Left hindlimb (tissue), 1 donor: ENCODE measurements around the gene NR0B2.
"Not testable (repeated sequence)": the region's sequence is repeated elsewhere in the genome, so short reads cannot be mapped to it uniquely, and the experiment has no call there.

Source experiments
- DNase-seq: peaks from one replicate; pipeline ENCODE4 v3.0.0-alpha.2; 2018

NR0B2 gene, protein sequence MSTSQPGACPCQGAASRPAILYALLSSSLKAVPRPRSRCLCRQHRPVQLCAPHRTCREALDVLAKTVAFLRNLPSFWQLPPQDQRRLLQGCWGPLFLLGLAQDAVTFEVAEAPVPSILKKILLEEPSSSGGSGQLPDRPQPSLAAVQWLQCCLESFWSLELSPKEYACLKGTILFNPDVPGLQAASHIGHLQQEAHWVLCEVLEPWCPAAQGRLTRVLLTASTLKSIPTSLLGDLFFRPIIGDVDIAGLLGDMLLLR

DNA sequence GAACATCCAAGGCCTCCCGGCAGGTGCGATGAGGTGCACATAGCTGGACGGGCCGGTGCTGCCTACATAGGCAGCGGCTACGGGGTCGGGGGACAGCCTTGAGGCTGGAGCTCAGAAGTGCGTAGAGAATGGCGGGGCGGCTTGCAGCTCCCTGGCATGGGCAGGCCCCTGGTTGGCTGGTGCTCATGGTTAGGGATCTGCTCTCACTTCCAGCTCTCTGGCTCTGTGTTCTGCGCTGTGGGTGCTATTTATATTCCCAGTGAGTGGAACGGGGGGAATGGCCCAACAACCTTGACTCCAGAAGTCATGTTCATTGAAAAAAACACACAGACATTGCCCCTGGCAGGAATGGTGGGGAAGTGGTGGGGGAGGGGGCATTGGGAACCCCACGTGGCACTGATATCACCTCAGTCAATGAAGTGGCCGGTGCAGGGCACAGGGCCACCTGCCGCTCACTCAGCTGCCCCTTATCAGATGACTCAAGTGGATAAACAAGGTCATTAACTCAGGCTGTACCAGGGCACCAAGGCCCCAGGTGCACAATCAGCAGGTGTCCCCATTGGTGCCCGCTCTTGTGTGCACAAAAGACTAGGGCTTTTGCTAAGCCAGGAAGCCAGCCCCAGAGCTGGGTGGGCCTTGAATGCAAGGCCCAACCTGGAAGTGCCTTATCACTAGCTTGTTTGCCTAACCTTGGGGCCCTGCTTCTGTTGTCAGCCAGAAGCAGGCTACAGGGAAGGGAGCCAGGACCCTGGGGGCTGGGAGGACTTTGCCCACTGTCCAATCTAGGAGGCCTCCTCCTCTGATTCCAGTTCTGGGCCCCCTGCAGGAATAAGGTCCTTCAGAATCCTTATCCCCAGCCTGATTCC, at the start of gene NR0B2:
Gene NR0B2 (minus strand): TSS at position 222 of the 866 bp plus-strand sequence. CDS start 35 bp downstream, at position 187.
- DNase-seq, result no peak

DNA sequence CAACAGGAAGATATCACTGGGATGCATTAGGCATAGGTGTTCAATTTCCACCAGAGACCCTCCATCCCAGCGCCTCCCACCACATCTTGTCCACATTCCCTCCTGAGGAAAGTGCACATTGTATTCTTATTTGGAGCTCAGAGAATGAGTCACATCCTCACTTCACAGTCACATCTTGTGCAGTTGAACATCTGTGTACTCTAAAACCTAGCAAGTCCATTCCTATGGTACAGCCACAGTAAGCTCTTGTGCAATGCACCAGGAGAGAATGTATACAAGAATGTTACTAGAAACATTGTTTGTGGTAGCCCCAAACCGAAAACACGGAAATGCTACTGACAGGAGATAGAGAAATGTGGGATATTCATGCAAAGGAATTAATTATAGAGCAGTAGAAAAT, 48.1 kb upstream of the NR0B2 start:
- no peak for DNase-seq

DNA sequence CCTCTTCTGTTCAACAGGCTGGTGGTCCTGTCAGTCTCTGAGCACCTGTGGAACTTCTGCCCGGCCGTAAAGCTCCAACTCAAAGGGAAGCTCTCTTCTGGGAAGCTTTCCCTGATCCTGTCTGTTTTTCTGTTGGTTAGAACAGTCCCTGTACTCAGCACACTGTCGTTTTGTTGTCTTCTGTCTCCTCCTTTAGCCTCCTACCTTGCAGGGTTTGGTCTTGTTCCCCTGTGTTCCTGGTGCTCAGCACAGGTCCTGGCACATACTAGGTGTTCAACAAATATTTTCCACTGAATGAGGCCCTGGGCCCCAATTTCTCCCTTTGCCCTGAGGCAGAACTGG, 46.8 kb upstream of the NR0B2 start:
- DNase-seq, result no peak

DNA sequence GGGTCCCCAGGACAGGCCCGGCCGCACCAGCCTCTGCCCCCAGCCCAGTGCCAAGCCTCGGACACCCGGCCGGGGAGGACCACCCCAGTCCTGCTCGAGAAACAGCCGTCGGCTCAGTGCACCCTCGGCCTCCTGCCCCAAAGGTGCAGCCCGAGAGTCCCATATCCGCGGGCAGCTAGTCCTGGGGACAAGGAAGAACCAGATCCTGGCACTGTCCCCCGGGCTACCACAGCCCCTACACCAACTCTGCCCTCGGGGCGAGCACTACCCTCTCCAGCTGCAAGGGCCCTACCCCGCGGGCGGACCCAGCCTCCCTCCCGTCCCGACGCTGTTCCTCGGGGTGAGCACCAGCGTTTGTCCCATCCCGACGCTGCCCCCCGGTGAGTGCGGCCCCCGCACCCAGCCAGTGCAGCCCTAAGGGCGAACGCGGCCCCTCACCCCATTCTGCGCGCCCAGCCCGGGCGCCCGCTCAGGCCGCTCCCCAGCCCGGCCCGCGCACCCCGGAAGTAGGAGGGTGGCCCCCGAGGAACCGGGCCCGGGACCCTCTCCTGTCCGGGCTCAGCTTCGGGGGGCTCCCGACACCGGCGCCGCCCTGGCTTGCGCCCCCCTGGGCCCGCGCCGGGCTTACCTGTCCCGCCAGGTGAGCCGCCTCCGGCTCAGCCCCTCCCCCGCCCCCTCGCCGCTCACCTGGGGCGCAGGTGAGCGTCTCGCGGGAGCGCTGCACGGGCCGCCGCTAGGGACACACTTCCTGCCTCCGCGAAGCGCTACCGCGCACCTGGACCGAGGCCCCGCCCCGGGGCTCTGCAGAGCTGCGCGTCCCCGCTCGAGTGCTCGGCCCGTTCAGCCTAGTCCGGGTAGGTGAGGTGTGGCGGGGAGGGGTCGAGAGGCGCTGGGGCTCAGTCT, 46.2 kb upstream of the NR0B2 start, which contains the start of gene KDF1:
Gene KDF1 (minus strand): TSS at position 747 of the 903 bp plus-strand sequence. CDS start 8,088 bp downstream, outside the sequence.
- no peak for DNase-seq

DNA sequence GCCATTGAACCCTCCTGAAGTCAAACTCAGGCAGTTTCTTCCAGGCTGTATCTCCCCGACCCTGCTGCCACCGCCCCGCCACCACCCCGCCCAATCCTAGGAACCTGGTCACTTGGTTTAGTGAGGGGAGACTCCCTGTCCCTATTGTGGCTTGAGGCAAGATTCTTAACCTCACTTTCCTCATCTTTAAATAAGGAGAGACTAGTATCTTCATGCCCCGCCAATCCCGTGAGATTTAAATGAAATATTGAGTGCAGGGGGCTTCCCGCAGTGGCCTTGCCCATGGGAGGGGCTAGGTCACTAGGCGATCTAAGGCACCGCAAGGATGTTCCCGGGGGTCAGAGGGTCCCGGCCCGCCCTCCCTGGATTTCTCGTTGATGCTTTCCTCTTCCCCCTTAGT, 45.5 kb upstream of the NR0B2 start:
- no peak for DNase-seq

DNA sequence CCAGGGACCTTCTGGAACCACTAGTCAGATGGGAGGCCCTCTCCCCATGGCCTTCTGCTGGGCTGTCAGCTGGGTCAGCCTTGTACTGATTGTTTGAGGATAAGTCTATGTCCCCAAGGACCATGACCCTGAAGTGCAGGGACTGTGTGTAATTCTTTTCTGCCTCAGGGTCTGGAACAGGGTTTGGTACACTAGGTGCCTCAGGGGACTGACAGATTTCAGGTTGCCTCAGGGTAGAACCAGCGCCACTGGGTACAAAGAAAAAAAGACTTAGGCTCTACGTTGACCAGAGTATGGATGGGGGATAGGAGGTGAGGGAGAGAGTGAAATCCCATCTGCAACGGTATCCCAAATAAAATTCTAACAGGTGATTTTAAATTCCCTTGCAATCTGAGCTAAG, 43.5 kb upstream of the NR0B2 start:
- DNase-seq, result no peak

DNA sequence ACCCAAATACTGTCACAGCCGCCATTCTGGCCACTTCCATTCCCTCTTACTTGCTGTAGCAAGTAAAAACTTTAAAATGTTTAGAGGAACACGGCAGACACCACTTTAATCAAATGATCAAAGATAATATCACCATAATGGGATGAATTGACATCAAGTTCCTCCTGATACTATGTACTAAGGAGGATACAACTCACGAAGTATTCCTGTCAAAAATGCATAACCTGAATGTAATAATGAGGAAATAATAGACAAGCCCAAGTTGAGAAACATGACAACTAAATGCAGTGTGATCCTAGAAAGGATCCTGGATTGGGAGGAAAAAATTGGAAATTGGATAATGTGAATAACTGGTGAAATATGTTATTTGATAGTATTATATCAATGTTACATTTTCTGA, 42.5 kb upstream of the NR0B2 start:
- DNase-seq, result no peak

DNA sequence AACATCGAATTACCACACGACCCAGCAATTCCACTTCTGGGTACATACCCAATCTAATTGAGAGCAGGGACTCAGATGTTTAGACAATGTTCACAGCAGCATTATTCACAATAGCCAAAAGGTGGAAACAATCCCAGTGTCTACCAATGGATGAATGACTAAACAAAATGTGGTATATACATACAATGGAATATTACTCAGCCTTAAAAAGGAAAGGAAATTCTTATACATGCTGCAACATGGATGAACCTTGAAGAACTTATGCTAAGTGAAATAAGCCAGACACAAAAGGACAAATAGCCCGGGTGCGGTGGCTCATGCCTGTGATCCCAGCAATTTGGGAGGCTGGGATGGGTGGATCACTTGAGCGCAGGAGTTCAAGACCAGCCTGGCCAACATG, 39.6 kb upstream of the NR0B2 start:
- no peak for DNase-seq

DNA sequence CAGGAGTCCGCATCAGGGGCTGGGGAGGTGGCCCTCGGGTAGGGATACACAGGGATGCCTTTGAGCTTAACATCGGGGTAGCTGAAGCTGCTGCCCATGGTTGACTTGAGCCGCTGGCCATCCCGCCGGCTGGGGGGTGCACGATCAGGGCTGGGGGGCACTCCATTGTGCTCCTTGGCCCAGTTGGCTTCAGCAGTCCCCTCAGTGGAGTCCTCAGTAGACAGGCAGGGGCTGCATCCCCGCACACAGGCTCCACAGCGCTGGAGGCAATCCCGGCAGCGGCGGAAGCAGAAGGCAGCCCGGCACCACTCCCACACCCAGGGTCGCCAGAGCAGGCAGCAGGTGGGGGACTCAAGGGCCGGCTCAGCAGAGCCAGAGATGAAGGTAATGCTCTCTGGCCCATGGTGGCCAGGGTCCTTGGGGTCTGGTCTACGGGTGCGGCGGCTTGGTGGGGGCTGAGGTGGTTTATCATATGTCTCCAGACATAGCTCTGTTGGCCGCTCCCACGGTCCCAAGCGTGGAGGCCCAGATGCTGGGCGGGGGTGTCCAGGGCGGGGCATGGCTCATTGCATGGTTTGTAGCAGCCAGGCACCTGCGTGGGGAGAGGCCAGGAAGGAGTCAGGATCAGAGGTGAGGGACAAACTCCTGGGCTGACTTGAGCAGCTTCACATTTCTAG, 38.2 kb upstream of the NR0B2 start:
- no peak for DNase-seq

DNA sequence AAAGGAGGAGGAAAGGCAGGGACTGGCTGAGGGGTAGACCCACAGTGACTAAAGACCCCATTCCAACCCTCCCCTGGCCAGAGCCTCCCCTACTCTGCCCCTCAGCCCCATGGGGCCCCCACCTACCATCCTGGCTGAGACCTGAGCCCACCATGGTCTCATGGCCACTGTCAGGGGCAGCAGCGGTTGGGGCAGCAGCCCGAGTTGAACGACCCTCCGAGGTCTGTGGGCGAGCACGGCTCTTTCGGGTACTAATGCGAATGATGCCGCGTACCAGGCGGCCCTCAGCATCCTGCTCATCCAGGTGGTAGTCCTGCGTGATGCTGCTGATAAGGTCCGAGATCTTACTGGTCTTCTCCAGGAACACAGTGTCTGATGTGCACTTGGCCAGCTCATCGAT, 37.4 kb upstream of the NR0B2 start:
- no peak for DNase-seq

DNA sequence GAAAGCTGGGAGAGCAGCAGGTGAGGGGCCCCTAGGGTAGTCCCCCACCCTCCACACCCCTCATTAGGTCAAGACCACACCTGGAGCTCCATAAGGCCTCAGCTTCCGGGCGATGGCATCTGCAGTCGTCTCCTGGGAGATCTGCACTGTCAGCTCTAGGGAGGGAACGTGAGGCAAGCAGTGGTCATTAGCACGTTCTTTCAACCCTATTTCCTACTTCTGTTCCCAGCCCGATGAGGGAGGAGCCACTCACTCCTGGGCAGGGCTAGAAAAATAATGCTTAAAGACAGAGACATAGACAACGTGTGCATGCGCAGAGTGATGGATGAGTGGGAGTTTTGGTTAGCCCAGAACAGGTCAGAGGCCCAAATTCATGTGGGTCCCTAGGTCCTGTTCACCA, 36.8 kb upstream of the NR0B2 start:
- DNase-seq, result no peak

DNA sequence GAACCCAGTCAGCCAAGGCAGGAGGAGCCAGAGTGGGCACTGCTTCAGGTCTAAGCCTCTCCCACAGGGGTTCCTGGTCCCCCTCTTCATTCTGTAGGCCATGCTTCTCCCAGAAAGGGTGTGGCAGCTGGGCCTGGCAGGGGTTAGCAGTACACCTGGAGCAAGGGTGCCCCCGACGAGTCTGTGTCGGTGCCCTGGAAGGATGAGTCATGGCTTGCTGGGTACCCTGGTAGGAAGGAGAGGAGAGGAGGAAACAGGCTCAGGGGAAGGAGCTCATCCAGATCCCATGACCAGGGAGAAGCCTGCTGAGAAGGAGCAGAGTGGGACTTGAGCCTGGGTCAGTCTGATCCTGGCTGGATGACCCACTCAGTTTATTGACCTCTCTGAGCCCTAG, 36.1 kb upstream of the NR0B2 start:
- no peak for DNase-seq

DNA sequence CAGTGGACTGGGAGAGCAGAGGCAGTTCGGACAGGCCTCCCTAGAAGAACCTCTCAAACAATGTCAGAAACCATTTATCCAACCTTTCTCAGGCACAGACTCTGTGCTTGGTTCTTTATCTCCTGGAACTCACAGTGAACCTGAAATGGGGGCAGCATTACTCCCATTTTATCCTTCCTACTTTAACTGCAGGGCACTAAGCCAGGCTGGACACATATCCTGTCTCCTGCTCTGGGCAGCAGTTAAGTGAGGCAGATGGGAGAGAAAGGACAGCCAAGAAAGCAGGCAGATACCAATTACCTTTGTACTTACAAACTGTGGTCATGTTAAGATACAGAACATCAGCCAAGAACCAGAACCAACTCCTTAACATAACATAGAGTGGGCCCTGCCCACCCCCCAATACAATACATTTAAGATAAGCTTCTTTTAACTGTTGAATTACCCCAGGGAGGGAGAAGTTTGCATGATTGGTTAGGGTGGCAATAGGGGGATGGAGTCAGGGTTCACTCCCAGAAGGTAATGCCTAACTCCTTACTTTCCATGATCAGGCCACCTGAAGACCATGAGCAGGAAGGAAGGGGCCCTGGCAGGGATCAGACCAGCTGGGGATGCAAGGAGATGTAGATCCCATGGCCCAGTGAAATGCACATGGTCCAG, 35.6 kb upstream of the NR0B2 start:
- no peak for DNase-seq

DNA sequence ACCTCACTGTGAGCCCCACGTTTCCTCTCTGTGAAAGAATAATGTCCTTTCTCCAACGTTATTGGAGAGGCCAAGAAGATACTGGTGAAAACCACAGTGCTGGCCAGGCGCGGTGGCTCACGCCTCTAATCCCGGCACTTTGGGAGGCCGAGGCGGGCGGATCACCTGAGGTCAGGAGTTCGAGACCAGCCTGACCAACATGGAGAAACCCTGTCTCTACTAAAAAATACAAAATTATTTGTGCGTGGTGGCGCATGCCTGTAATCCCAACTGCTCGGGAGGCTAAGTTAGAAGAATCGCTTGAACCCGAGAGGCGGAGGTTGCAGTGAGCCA, 34.9 kb upstream of the NR0B2 start:
- DNase-seq, result not testable (repeated sequence)

DNA sequence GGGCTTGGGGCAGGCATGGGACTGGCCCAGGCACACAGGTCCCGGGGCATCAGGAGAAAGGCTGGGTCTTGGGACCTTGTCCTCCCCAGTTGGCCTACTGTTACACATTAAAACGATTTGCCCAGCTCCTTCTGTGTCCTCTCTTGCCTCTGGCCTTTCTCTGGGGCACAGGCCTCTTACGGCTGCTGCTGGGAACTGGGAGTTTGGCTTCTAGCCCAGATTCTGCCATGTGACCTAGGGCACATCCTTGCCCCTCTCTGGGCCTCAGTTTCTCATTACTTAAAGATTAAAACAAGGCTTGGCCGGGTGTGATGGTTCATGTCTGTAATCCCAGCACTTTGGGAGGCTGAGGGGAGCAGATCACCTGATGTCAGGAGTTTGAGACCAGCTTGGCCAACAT, 32.5 kb upstream of the NR0B2 start:
- no peak for DNase-seq

DNA sequence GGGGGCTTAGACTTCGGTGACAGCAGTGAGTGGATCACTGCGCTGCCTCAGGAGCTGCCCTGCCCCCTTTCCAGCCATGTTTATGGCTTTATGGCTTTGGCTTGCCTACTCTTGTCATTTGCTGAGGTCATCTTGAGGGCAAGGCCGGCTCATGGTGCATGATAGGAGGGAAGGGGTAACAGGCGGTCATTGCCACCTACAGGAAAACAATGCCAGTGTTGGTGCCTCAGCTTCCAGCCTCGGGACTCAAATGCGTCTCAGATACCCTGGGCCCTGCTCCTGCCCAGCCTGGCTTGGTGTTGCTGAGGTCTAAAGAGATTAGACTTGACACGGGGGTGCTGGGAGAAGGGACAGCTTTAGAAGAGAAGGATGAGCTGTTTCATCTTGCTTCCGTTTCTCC, 32.0 kb upstream of the NR0B2 start:
- DNase-seq, result no peak

DNA sequence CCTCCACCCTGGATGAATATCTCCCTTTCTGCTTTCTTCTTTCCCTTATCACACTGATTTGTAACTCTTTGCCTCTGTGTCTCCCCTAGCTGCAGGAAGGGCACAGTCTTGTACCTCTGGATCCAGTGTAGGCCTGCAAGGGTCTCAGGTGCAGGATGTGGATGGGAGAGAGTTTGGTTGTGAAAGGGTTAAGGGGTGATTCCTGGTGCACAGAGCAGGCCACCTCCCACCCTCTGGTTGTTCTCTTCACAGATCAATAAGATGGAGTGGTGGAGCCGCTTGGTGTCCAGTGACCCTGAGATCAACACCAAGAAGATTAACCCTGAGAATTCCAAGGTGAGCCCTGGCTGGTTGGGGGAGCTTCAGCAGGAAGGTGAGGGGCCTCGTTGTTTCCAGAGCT, 31.4 kb upstream of the NR0B2 start:
- no peak for DNase-seq

DNA sequence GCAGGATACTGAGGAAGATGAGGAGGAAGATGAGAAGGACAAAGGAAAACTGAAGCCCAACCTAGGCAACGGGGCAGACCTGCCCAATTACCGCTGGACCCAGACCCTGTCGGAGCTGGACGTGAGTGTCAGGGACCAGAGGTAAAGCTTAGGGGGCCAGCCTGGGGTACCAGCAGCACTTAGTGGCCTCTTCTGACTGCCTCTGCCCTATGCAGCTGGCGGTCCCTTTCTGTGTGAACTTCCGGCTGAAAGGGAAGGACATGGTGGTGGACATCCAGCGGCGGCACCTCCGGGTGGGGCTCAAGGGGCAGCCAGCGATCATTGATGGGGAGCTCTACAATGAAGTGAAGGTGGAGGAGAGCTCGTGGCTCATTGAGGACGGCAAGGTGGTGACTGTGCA, 28.9 kb upstream of the NR0B2 start:
- DNase-seq, result no peak

DNA sequence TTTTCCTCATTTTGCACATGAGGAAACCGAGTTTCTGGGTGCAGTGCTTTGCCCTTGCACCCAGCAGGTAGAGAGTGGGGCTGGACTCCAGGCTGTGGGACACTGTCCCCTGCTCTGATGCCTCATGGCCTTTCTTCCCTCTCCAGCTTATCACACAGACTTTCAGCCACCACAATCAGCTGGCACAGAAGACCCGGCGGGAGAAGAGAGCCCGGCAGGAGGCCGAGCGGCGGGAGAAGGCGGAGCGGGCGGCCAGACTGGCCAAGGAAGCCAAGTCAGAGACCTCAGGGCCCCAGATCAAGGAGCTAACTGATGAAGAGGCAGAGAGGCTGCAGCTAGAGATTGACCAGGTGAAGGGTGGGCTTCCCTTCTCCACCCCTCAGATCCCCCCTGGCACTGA, 27.5 kb upstream of the NR0B2 start:
- no peak for DNase-seq

DNA sequence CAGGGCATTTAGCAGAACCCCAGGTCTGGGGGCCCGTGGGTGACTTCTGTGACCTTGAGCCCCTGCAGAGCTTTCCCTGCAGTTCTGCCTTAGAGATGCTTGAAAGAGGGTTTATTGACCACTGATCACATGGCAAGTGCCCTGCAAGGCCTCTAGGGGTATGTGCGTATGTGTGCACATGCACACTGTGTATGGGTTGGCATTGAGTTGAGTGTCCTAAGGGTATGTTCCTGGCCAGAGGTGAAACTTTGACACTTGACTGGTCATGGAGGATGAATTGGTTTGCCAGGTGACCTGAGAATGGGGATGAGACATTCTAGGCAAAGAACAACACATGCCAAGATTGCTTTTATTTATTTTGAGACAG, 24.9 kb upstream of the NR0B2 start:
- DNase-seq, result no peak

DNA sequence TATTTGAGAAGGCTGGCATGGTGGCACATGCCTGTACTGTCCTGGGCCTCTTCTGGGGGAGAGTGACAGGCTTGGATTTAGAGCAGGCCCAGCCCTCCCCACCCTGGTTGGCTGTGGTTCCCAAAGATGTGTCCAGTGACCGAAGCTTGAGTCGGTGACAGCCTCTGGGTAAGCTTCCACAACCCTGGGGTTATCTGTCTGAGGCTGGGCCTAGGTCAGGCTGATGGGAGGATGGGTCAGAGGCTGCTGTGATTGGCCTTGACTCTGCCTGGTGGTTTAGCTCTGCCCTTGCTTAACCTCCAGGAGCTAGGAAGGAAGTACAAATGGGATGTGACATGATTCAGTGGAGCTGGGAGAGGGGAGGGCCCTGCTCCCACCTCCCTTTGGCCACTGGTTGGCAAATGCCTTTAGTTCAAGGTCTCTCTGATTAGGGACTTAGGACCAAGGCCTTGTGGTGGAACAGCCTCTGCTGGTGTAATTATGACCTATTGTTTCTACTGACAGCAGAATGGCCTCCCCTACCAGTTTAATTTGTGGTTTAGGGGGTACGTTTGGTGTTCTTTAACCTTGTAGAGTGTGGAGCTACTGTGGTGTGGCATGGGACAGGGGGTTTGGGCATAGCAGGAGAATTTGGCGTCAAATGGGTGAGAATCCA, 24.4 kb upstream of the NR0B2 start:
- no peak for DNase-seq

DNA sequence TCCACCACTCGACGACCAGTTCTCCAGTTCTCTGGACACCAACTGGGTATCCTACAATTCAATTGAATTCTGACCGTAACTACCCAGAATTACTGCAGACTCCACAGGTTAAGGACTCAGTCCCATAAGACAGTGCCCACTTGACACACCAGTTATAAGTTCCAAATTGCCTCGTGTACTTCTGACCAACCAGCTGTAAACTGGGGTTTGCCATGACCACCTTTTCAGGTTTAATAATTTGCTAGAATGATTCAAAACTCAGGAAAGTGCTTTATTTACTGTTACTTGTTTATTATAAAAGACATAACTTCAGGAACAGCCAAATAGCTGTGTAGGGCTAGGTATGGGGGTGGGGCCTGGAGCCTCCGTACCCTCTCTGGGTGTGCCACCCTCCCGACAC, 23.0 kb upstream of the NR0B2 start:
- no peak for DNase-seq
